HepG2 (cell line): ENCODE measurements around the gene TMEM233. TPM values are rescaled to one million over a fixed set of nuclear protein-coding genes. Genes with fewer than 3 reads are reported as not detected.

Source experiments
- BHLHE40 ChIP-seq: IDR thresholded peaks from 2 replicates; pipeline ENCODE4 v1.6.1; 2011; ENCODE audit warnings: low read length, improper control_type of control experiment
- DMAP1 ChIP-seq: IDR thresholded peaks from 2 replicates; pipeline ENCODE4 v1.6.1; 2016
- EEA1 ChIP-seq: sonication (generic); formaldehyde crosslinking; IDR thresholded peaks from 2 replicates; pipeline ENCODE4 v1.5.1; 2020; ENCODE audit warnings: mild to moderate bottlenecking, missing genetic modification reagents, borderline replicate concordance
- EHMT2 ChIP-seq: fragments of 200-600 bp; sonication (generic); IDR thresholded peaks from 2 replicates; pipeline ENCODE4 v1.7.0; 2017; ENCODE audit warnings: antibody characterized with exemption, low read depth, low read length, borderline replicate concordance
- KDM6A ChIP-seq: IDR thresholded peaks from 2 replicates; pipeline ENCODE4 v1.6.1; 2016; ENCODE audit warnings: low read depth
- MLLT10 ChIP-seq: sonication (generic); formaldehyde crosslinking; IDR thresholded peaks from 2 replicates; pipeline ENCODE4 v1.4.0; 2020; ENCODE audit warnings: missing genetic modification reagents
- RBM22 ChIP-seq: fragments of 200-400 bp; formaldehyde crosslinking; optimal IDR thresholded peaks from 2 replicates; pipeline ENCODE3; 2017; ENCODE audit warnings: mild to moderate bottlenecking, low read length, moderate library complexity
- SATB2 ChIP-seq: sonication (generic); formaldehyde crosslinking; IDR thresholded peaks from 2 replicates; pipeline ENCODE4 v1.5.0; 2020; ENCODE audit warnings: missing genetic modification reagents
- SIN3B ChIP-seq: fragments of 150-350 bp; IDR thresholded peaks from 2 replicates; pipeline ENCODE4 v1.6.1; 2014; ENCODE audit warnings: low read length
- TBP ChIP-seq: sonication (generic); formaldehyde crosslinking; IDR thresholded peaks from 2 replicates; pipeline ENCODE4 v1.5.0; 2020; ENCODE audit warnings: missing genetic modification reagents
- TBX2 ChIP-seq: sonication (generic); formaldehyde crosslinking; IDR thresholded peaks from 2 replicates; pipeline ENCODE4 v1.5.0; 2020; ENCODE audit warnings: missing genetic modification reagents, mild to moderate bottlenecking, borderline replicate concordance
- TGIF2 ChIP-seq: IDR thresholded peaks from 2 replicates; pipeline ENCODE4 v1.6.1; 2016; ENCODE audit warnings: control low read depth, missing compliant biosample characterization
- ZEB1 ChIP-seq: IDR thresholded peaks from 2 replicates; pipeline ENCODE4 v1.6.1; 2012; ENCODE audit warnings: mild to moderate bottlenecking, low read depth, inconsistent platforms; ENCODE audit not compliant: insufficient replicate concordance
- ZNF256 ChIP-seq: sonication (generic); formaldehyde crosslinking; conservative IDR thresholded peaks from 2 replicates; pipeline ENCODE4 v1.4.0; 2020; ENCODE audit warnings: missing genetic modification reagents
- ZNF331 ChIP-seq: sonication (generic); formaldehyde crosslinking; IDR thresholded peaks from 2 replicates; pipeline ENCODE4 v1.4.0; 2020; ENCODE audit warnings: missing genetic modification reagents
- ZNF607 ChIP-seq: sonication (generic); formaldehyde crosslinking; IDR thresholded peaks from 2 replicates; pipeline ENCODE4 v1.5.1; 2020; ENCODE audit warnings: missing genetic modification reagents, mild to moderate bottlenecking, borderline replicate concordance
- ZNF816 ChIP-seq: sonication (generic); formaldehyde crosslinking; IDR thresholded peaks from 2 replicates; pipeline ENCODE4 v1.8.0; 2022; ENCODE audit warnings: missing genetic modification reagents, mild to moderate bottlenecking, borderline replicate concordance
- polyA plus RNA-seq, 8 experiments: library from polyadenylated mRNA; depleted of rRNA in 3 of 8; stranded (reverse) in 7 of 8; unstranded in 1 of 8; fragments of >200 nt; fragmentation: Illumina TruSeq in 4 of 8; extraction: Trizol in 4 of 8; gene quantifications; 2 replicates each; pipeline versions ENCODE4 v1.2.1 to v1.2.3, GENCODE V29; 2011 to 2016; ENCODE audit warnings: low read depth in 4 of 8, missing spikeins in 1 of 8, mixed read lengths in 1 of 8; ENCODE audit not compliant: insufficient read depth in 1 of 8
- total RNA-seq, 5 experiments: library from RNA; depleted of rRNA; stranded (reverse); fragments of >200 nt; fragmentation: Illumina TruSeq; extraction: Trizol; gene quantifications; 2 replicates each; pipeline ENCODE4 v1.2.3, GENCODE V29; 2016; ENCODE audit warnings: low read depth in 1 of 5
- TF ChIP-seq, protein P1 (sequence below): sonication (generic); formaldehyde crosslinking; IDR thresholded peaks from 2 replicates; pipeline ENCODE4 v1.4.0; 2020; ENCODE audit warnings: missing genetic modification reagents
- TF ChIP-seq, protein P2 (sequence below): sonication (generic); formaldehyde crosslinking; IDR thresholded peaks from 2 replicates; pipeline ENCODE4 v1.8.1; 2023; ENCODE audit warnings: mild to moderate bottlenecking, inconsistent platforms, moderate library complexity, missing genetic modification reagents, borderline replicate concordance
- TF ChIP-seq, protein P3 (sequence below): sonication (generic); formaldehyde crosslinking; conservative IDR thresholded peaks from 2 replicates; pipeline ENCODE4 v1.4.0; 2020; ENCODE audit warnings: mild to moderate bottlenecking, missing genetic modification reagents, moderate library complexity
- TF ChIP-seq, protein P4 (sequence below): sonication (generic); formaldehyde crosslinking; IDR thresholded peaks from 2 replicates; pipeline ENCODE4 v1.5.0; 2020; ENCODE audit warnings: mild to moderate bottlenecking, low read depth, missing genetic modification reagents, borderline replicate concordance
- TF ChIP-seq, protein P5 (sequence below): IDR thresholded peaks from 2 replicates; pipeline ENCODE4 v1.6.1; 2018; ENCODE audit warnings: missing genetic modification reagents, mild to moderate bottlenecking, missing compliant biosample characterization

Gene TMEM233
- total and polyA plus RNA-seq, 2 of the 13 experiments (the other 11 are each of a cell fraction or from before 2014, with no cell fraction given): 0.03 TPM; not detected in 1

DNA sequence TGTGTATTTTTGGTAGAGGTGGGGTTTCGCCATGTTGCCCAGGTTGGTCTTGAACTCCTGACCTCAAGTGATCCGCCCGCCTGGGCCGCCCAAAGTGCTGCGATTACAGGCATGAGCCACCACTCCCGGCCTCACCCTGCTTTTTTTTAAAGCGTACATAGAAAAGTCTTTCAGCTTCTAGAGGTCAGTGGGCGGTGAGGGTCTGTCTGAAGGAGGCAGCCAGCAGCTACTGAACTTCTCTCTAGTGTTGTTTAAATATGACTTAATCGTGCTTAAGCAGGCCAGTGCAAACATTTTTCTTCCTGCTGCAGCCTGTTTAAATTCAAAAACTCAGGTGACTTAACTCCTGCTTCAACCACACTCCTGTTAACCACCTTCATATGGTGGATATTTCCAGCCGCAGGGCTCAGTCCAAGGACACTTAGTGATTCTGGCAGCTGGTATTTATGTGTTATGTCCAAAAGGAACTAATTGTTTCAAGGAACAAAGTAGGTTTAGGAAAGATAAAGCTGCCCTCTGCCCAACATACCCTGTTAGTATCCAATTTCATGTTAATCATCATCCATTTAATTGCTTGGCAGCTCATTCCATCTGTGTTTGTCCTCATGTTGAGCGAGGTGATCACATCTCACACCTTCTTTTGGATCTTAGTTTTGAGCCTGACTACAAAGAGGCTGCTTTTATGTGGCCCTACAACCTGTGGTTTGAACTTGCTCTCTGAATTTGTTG, 76.3 kb downstream of the TMEM233 start (continued):
- TF ChIP-seq ZNF816 (CRISPR knock-in tag): no peak
- TF ChIP-seq ZEB1: no peak
- 0 out of 2 replicates have a peak, but pooled peaks have one; percentile 11 for TF ChIP-seq ZNF331 (CRISPR knock-in tag)
- TF ChIP-seq TGIF2 (CRISPR knock-in tag): no peak
- TF ChIP-seq, protein P1, sequence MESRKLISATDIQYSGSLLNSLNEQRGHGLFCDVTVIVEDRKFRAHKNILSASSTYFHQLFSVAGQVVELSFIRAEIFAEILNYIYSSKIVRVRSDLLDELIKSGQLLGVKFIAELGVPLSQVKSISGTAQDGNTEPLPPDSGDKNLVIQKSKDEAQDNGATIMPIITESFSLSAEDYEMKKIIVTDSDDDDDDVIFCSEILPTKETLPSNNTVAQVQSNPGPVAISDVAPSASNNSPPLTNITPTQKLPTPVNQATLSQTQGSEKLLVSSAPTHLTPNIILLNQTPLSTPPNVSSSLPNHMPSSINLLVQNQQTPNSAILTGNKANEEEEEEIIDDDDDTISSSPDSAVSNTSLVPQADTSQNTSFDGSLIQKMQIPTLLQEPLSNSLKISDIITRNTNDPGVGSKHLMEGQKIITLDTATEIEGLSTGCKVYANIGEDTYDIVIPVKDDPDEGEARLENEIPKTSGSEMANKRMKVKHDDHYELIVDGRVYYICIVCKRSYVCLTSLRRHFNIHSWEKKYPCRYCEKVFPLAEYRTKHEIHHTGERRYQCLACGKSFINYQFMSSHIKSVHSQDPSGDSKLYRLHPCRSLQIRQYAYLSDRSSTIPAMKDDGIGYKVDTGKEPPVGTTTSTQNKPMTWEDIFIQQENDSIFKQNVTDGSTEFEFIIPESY (CRISPR knock-in tag): no peak
- TF ChIP-seq, protein P2, sequence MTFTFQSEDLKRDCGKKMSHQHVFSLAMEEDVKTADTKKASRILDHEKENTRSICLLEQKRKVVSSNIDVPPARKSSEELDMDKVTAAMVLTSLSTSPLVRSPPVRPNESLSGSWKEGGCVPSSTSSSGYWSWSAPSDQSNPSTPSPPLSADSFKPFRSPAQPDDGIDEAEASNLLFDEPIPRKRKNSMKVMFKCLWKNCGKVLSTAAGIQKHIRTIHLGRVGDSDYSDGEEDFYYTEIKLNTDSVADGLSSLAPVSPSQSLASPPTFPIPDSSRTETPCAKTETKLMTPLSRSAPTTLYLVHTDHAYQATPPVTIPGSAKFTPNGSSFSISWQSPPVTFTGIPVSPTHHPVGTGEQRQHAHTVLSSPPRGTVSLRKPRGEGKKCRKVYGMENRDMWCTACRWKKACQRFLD (CRISPR knock-in tag): no peak
- TF ChIP-seq, protein P3, sequence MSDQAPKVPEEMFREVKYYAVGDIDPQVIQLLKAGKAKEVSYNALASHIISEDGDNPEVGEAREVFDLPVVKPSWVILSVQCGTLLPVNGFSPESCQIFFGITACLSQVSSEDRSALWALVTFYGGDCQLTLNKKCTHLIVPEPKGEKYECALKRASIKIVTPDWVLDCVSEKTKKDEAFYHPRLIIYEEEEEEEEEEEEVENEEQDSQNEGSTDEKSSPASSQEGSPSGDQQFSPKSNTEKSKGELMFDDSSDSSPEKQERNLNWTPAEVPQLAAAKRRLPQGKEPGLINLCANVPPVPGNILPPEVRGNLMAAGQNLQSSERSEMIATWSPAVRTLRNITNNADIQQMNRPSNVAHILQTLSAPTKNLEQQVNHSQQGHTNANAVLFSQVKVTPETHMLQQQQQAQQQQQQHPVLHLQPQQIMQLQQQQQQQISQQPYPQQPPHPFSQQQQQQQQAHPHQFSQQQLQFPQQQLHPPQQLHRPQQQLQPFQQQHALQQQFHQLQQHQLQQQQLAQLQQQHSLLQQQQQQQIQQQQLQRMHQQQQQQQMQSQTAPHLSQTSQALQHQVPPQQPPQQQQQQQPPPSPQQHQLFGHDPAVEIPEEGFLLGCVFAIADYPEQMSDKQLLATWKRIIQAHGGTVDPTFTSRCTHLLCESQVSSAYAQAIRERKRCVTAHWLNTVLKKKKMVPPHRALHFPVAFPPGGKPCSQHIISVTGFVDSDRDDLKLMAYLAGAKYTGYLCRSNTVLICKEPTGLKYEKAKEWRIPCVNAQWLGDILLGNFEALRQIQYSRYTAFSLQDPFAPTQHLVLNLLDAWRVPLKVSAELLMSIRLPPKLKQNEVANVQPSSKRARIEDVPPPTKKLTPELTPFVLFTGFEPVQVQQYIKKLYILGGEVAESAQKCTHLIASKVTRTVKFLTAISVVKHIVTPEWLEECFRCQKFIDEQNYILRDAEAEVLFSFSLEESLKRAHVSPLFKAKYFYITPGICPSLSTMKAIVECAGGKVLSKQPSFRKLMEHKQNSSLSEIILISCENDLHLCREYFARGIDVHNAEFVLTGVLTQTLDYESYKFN (CRISPR knock-in tag): peak; percentile 78
- TF ChIP-seq BHLHE40: no peak
- TF ChIP-seq ZNF256: no peak
- no peak for TF ChIP-seq DMAP1 (CRISPR knock-in tag)
- no peak for TF ChIP-seq SATB2 (CRISPR knock-in tag)
- no peak for TF ChIP-seq SIN3B
- no peak for TF ChIP-seq TBP
- TF ChIP-seq, protein P4, sequence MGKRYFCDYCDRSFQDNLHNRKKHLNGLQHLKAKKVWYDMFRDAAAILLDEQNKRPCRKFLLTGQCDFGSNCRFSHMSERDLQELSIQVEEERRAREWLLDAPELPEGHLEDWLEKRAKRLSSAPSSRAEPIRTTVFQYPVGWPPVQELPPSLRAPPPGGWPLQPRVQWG (CRISPR knock-in tag): no peak
- TF ChIP-seq RBM22: no peak
- no peak for TF ChIP-seq EHMT2
- TF ChIP-seq ZNF607: no peak
- TF ChIP-seq, protein P5, sequence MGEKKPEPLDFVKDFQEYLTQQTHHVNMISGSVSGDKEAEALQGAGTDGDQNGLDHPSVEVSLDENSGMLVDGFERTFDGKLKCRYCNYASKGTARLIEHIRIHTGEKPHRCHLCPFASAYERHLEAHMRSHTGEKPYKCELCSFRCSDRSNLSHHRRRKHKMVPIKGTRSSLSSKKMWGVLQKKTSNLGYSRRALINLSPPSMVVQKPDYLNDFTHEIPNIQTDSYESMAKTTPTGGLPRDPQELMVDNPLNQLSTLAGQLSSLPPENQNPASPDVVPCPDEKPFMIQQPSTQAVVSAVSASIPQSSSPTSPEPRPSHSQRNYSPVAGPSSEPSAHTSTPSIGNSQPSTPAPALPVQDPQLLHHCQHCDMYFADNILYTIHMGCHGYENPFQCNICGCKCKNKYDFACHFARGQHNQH (CRISPR knock-in tag): no peak
- TF ChIP-seq MLLT10 (CRISPR knock-in tag): no peak
- peak; percentile 11 for TF ChIP-seq KDM6A (CRISPR knock-in tag)
- TF ChIP-seq TBX2 (CRISPR knock-in tag): peak; percentile 90
- no peak for TF ChIP-seq EEA1 (CRISPR knock-in tag)
